Activated CD8-positive, alpha-beta memory T cell treated with anti-CD3 and anti-CD28 coated beads, Interleukin-2, amount 50 U/mL, for 4 hours (primary cell): Measurements from ENCODE around the gene CGRRF1.

Experiments used
- DNase-seq: peaks from one replicate; pipeline ENCODE4 v3.0.0-alpha.2; 2020

Gene CGRRF1

DNA sequence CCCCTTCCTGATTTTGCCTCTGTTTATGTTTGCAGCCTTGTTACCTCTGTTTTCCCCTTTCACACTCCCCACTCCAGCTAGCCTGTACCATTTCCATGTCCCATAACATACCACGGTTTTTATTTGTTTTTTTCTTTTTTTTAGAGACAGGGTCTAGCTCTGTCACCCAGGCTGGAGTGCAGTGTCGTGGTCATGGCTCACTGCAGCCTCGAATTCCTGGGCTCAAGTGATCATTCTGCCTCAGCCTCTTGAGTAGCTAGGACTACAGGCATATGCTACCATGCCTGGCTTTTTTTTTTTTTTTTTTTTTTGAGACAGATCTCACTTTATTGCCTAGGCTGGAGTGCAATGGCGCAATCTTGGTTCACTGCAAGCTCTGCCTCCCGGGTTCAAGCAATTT, 38.8 kb downstream of the CGRRF1 start:
- DNase-seq = no peak

DNA sequence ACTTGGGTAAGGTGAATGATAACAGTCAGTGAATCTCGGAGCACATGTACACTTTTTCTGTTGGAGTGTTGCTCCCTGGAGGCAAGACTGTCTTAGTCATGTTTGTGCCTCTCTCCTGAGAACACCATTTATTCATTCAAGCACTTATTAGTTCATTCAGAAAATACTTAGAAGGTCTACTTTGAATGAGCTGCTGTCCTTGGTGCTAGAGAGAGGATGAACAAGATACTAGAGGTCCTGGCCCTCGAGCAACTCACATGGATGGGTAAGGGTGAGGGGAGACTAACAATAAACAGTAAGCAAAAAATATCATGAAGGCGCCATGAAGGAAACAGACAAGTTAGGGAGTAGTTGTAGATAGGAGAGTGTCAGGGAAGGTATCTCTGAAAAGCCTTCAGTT, 40.2 kb downstream of the CGRRF1 start:
- DNase-seq = no peak

DNA sequence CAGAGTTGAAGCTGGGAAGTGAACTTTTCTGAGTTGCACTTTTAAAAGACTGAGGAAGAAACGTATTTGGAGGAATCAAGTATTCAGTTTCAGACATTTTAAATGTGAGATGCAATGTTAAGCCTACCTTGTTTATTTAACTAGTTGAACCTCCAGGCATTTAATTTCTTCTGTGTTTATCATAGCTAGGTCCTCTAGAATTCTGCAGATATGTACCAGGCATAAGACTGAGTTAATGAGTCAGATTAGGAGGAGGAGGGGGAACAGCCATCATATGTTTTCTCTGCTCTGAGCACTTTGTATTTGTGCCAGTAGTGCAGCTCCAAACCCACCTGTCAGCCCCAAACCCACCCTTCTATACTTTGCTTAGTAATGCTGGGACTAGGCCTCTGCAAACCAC, 40.8 kb downstream of the CGRRF1 start:
- no peak for DNase-seq

DNA sequence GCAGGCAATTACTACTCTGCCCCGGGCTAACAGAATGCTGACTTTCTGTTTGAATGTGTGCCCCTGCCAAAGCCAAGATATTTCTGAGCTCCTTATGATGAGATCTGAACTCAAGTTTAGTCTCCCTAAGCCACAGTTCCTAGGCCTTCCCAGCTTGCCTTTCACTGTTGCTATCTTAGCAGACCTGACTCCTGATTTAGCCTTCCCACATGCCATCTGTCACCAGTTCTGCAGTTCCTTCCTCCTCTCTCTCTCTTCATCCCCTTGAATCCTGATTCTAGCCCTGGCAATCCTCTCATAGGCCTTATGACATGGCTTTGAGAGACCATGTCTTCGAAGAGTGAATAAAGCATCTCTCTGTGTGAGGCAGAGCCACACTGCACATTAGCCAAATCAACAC, 44.7 kb downstream of the CGRRF1 start:
- no peak for DNase-seq

DNA sequence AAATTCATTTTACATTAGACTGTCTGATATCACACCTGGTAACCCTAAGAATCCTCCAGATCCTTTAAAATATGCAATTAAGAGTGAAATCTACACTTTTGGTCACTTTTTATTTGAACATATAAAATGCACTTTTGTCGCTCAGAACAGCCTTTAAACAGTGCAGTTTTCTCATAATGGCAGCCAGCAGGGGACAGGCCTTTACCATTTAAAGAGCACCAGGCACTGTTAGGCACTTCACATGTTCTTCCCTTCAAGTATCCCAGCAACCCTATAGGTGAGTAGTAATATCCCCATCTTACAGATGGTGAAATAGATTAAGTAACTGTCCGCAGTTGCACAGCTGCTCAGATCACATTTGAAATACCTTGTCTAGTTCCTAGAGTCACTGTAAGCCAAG, 45.9 kb downstream of the CGRRF1 start:
- no peak for DNase-seq

DNA sequence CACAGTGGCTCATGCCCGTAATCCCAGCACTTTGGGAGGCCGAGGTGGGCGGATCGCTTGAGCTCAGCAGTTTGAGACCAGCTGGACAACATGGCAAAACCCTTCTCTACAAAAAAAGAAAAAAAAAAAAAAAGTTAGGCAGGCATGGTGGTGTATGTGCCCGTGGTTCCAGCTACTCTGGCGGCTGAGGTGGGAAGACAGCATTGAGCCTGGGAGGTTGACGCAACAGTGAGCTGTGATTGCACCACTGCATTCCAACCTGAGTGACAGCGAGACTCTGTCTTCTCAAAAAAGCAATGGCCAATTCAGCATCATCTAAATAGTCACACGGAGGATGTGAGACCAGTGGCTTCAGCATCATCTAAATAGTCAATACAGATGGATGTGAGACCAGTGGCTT, 46.8 kb downstream of the CGRRF1 start:
- DNase-seq = no peak

DNA sequence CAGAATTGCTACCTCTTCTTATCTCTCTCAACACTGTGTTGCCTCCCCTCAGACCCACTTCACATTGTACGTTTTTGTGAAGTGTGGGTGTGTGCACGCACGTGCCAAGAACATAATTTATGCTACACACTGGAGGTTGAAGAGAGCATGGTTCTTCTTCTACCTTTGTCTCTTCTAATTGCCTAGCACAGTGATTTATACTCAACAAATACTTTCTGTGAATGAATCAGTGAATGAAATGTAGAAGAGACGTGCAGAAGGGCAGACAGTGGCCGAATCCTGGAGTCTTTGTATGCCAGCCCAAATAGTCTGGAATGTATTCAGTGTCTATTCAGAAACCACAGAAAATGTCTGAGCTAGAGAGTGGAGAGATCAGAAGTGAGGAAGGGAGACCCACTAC, 52.6 kb downstream of the CGRRF1 start:
- no peak for DNase-seq

DNA sequence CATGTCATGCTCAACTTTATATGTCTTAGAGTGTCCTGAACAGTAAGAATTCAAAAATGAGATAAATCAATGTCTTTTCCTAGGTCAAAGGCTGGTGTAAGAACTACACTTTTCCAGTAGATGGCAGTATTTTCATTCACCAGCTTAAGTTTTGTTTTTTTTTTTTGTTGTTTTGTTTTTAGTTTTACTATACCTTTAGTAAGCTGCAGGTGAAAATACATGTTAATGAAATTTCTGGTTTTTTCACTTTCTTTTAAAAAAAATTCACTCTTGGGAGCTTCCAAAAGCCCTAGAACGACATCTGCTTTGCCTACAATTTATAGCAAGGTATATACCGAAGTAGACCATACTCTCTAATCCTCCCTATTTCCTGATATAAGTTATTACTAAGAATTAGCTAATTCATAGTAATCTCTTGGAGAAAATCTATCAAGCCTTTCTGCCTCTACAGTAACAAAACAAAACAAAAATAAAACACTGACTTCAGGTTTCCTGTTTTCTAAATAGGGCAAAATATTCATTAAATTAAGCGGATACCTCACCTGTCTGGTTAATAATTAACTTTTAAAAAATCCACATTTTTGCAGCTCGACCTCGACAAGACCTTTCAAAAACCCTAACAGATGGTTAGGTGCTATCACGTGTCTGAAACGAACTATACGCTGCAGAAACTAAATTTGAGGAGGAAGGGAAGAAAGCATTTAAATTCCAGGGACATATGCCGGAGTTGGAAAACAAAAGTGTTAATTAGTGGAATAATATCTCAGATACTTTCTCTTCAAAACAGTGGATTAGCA, 54.6 kb downstream of the CGRRF1 start:
- DNase-seq = no peak

DNA sequence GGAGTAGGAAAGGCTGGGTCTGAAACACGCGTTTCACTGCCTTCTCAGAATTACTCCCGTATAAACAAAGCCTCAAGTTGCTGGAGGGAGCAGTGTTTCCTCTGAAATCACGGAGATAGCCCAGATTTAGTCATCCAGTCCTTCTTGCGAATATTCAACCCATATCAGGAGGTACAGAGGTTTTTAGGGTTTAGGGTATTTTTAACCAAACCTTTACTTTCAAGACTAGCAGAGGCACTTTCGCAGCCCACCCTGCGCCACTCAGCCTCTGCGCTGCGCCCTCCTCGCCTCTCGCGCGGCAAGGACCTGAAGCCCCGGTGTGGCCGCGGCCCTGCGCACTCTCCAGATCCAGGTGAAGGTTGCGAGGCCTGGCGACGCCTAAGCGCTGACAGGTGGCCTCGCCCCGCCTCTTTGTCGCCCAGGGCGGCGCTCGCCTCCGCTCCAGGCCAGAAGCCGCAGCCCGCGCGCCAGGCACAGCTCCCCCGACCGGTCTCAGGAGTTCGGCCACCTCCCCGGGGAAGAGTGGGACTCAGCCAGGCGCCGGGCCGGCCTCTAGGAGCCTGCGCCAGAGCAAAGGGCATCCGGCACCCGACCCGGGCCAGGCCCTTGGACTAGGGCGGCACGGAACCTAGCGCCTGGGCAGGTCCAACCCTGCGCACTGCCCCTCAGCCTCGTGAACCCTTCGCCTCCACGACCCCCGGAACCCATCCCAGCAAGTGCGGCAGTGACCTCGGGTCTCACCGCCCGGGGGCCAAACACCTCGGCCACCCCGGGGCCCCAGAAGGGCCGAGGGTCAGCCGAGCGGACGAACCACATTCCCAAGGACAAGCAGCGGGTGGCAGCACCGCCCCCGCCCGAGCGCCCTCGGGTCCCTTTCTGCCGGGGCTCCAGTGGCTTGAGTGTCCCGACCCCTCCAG, 55.4 kb downstream of the CGRRF1 start:
- DNase-seq = peak; percentile 56

DNA sequence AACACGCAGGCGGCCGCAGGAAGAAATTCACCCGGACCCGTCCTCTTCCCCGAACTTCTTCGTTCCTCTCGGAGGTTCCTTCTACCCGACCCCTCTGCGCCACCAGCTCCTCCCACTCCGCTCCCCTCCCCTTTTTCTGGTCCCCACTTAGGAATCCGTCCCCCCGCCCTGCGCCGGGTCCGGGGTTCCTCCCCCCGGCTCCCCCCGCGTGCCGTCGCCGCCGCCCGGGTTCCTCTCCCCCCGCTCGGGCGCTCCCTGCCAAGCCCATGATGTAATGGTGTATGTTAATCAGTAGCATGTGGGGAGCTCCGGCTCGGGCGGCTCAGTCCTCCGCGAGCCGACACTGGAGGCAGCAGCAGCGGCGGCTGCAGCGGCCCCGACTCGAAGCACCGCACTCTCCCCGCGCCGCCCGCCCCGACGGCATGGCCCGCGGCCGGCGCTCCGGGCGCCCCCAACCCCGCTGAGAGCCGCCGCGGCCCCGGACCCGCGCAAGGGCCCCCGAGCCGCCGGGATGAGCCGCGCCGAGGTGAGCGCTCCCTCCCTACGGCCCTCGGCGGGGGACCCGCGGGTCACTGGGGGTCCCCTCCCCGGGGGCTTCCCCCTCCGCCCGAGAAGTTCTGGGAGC, 56.2 kb downstream of the CGRRF1 start:
- peak; percentile 81 for DNase-seq

DNA sequence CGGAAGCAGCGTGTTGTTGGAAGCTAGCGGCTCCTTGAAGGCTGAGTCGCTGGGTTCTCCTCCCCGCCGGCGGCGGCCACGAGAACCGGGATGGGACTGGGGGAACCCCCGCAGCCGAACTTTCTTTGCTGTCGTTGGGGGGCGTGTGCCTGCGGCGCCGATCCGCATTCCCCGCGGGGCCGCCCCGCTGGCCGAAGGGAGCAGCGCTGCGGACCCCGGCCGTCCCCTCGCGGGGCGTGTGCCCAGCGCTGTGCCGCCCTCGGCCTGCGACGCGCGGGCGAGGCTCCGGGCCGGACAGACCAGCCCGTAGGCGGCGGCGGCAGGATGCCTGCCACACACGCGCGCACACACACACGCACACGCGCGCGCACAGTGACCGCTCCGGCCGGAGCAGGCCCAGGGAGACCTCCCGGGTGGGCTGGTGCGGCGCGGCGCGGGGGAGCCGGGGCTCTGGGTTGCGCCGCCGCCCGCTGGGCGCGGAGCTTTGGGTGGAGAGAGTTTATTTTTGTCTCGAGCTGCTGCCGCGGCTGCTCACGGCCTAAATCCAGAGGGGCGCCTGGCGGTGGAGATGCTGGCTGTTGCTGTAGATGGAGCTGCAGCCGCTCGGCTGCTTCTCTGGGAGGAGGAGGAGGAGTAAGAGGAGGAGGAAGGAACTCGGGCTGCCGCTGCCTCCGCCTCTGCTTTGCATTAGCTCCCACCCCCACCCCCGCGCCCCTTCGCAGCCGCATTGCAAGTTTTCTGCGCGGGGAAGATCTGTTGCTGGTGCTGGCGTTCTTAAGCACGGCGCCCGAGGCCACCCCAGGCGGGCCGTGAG, 56.9 kb downstream of the CGRRF1 start, which contains the start of gene SAMD4A:
Gene SAMD4A, plus strand, starts transcription at position 719 of the 814 bp plus-strand sequence. CDS start 789 bp downstream, outside the sequence.
- peak; percentile 62 for DNase-seq

DNA sequence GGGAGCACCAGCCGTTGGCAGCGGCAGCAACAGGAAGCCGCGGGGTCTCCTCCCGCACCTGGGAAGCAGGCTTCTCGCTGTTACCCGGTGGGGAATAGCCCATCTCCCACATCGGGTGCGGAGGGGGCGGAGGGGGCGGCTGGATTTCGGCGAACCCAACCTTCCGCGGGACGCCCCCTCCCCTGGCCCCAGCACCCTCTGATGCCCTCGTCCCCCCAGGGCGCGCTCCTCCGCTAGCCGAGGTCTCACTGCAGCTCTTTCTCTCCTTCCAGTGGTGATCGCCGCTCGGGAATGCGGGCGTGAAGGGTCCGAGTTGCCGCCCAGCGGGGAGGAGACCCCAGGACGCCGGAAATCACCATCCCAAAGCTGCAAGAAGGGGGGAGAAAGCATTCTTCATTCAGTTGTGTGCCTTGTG, 57.5 kb downstream of the CGRRF1 start:
- no peak for DNase-seq

DNA sequence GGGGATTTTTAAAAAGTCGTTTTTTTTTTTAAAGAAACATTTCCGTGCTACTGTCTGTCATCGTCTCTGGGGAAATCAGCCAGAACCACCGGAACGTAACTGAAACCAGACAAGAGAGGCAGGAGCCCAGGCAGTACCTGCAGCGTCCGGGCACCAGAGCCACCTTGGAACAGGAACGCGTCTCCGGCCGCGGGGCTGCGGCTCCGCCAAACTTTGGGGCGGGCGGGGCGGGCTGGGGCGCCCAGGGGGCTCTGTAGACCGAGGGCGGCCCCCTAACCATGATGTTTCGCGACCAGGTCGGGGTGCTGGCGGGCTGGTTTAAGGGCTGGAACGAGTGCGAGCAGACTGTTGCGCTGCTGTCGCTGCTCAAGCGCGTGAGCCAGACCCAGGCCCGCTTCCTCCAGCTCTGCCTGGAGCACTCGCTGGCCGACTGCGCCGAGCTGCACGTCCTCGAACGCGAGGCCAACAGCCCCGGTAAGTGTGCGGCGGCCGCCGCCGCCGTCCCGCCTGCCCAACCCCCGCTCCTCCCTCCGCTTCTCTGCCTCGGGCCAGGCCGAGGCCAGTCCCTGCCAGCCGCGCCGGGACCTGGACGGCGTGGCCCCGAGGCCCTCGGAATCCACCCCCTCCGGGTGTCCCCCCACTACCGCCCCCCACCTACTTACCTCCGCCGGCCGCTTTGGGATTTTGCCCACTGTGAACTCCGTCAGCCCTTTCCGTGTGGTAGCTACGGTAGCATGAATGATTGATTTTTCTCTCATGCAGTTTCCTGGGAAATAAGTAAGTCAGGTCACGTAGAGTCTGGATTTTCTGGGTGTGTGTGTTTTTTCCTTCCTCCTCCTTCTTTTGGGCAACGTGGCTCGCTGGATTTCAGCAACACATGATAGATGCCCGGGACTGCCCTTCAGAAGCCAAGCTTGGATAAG, 58.2 kb downstream of the CGRRF1 start:
- peak; percentile 35 for DNase-seq

DNA sequence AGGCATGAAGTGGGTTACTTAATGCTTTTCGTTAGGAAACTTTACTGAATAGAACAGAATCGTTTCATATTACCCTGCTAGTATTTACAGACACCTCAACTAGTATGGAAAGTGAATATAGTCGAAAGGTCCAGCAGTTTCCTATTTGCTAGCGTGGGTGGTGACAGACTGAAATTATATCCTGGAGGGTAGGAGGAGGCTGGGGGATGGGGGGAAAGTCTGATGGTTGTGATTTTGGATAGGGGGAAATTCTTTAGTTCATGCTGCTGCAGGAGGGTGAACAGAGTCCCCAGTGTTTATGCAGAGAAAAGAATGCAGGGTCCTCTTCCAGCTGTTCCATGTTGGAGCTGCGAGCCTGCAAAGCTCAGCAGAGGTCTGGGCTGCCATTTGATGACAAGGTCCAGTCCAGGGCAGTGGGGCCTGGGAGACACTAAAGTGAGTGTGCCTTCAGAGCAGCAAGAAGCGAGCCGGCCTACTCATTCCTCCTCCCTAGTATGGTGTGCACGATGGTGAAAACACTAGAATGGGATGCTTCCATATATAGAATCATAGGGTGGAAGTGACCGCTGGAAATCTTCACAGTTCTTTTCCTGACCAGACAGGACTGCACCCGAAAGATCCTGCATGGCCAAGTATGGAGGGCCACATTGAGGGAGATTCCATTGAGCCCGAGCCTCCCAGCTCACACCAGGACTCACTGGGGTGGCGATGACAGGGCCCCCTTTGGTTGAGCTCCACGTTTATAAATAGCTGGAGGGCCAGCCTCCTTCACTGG, 59.3 kb downstream of the CGRRF1 start:
- no peak for DNase-seq

DNA sequence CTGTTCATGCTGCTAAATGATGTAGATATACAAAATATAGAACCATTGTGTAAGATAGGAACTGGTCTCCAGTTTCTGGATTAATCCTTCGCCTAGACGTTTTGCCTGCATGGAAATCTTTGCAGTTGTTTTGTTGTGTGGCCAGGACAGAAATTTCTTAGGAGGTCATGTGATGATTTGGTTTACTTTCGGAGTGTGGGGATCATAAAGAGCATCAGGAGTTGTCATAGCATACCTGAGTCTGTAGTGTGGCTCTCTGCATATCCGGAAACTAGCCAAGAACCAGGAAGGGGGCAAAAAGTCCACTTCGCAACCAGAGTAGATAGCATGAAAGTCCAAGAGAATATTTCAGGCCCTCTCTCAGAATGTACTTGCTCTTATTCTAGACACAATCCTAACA, 60.3 kb downstream of the CGRRF1 start:
- DNase-seq = no peak

DNA sequence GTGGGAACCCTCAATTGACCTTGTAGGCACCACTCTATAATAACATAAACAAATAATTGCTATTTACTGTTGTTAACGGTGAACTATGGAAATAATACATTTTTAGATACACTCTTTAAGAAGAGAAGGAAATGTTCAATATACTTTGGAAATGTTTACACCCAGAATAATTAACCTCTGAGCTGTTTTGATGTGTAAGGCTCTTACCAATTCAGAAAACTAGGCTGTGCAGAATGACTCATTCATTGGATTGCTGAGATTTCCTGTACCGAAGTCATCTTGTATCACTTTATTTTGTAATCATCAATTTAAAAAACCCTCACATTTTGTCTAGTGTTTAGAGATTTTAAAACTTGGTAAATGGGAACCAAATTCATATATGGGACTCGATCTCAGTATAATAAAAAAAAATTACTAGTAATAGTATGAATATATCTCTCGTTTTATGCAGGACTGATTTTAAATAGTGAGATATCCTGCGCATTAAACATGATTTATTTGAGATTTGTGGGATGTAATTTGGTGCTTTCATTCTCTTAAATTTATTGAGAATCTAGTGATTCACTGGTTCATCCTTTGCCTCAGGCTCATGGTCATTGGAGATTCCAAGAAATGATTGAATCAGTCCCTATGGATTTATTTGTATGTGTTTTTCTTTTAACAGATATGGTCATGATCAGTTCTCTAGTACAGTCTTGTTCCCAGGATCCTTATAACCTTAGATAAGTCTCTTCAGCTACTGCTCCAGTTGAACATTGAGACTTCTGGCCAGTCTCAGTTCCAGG, 61.1 kb downstream of the CGRRF1 start:
- no peak for DNase-seq

DNA sequence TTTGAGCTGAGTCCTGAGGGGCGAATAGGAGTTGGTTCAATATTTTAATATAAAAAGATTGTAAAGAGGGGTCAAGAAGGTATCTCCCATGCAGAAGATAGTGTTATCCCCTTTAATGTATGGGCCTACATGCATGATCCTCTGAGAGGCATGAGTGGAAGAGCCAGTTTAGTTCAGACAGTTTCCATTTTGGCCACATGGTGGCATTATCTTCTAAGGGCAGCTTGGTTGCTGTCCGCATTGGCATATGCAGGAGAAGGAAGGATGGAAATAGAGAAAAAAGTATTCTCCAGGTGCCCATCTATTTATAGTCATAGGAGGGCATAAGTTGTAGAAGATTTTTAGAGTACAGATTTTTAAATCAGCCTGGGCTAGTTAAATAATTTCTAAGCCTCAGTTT, 62.6 kb downstream of the CGRRF1 start:
- DNase-seq = no peak

DNA sequence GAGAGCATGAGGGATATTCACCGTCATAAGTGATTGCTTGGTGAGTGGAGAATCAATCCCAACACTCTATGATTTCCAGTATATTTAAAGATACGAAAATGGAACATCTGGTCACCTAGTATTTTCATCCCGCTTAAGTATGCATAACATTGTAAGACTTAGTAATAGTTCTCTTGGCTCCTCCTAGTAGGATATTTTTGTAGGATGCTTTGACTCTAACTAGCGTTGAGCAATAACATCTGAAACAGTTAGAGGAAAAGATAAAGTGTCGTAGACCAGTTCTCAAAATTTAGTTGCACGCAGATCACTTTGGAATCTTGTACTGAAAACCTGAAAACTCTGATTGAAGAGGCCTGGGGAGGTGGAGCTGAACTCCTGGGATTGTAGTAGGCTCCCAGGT, 64.8 kb downstream of the CGRRF1 start:
- no peak for DNase-seq

DNA sequence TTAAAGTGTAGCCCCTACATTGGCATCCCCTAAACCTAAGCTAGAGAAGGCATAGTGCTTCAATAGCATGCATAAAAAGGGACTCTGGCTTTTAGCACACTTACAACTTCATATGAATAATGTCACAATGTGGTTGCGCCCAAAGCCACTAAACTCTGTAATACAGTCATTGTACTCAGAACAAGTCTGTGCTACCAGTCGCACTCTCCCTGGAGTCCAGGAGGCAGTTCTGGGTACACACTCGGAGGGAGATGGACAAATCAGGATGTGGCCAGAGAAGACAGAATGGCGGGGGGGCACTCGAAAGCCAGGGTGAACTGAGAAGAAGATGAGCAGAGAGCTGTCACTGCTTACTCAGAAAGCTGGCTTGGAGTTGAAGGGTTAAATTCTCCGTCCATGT, 67.8 kb downstream of the CGRRF1 start:
- no peak for DNase-seq

DNA sequence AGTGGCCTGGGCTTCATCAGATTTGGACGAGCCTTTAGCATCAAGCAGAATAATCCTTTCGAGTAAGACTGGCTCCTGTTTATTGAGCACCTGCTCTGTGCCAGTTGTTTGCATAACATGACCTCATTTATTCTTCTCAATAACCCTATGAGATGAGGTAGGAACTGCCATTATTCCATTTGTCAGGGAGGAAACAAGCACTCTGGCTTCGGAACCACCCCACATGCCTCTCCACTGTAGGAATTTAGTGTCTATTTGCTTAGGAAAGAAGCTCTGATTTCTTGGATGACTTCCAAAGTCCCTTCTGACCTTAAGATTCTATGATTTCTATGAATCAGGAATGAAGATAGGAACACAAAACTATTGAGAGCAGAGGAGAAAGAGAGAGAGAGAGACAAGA, 68.3 kb downstream of the CGRRF1 start:
- no peak for DNase-seq
